ENCODE measurements around the gene PCSK7. TPM values are rescaled to one million over a fixed set of nuclear protein-coding genes. Genes with fewer than 3 reads are reported as not detected.
A peak's percentile ranks its signal among the peaks of the same experiment; 100 is the strongest.

Gene PCSK7
- total RNA-seq, 2 donors from 2014 or later, result 140 to 206 TPM

- no peaks in the 10 kb centered on the region for H3K27me3 Mint-ChIP-seq
- H3K4me3 Mint-ChIP-seq, result no peak overlapping the region
- ATAC-seq (peak; percentile 64 to 69), DNase-seq (ENCODE audit: low spot score) (peak; percentile 58)
- H3K4me1 Mint-ChIP-seq (ENCODE audit: low read depth in 2 of 2), result peaks cover 38% of the 10 kb centered on the region in 2 donors
- peaks cover 21% of the 10 kb centered on the region for H3K36me3 Mint-ChIP-seq
- peak overlapping the region; percentile 44 to 63 for H3K27ac Mint-ChIP-seq
- no peaks in the 10 kb centered on the region for H3K9me3 Mint-ChIP-seq
Measured at GRCh38 chr11:117226388-117227385, 5.2 kb downstream of the PCSK7 start.

- peak; percentile 34 for DNase-seq (ENCODE audit: low spot score)
- H3K27ac Mint-ChIP-seq, result peak overlapping the region in 1 of 2 donors; percentile 70
- peaks cover 21% of the 10 kb centered on the region for H3K36me3 Mint-ChIP-seq
- H3K4me3 Mint-ChIP-seq, result no peak overlapping the region
- ATAC-seq, result no peak
- no peaks in the 10 kb centered on the region for H3K27me3 Mint-ChIP-seq
- H3K9me3 Mint-ChIP-seq, result no peaks in the 10 kb centered on the region
- peaks cover 28 to 32% of the 10 kb centered on the region in 2 donors for H3K4me1 Mint-ChIP-seq (ENCODE audit: low read depth in 2 of 2)
Measured at GRCh38 chr11:117225553-117226170, 6.2 kb downstream of the PCSK7 start.

- H3K36me3 Mint-ChIP-seq, result peaks cover 14% of the 10 kb centered on the region
- peak; percentile 49 for DNase-seq (ENCODE audit: low spot score)
- H3K27me3 Mint-ChIP-seq, result no peaks in the 10 kb centered on the region
- H3K27ac Mint-ChIP-seq, result peak overlapping the region in 1 of 2 donors; percentile 70
- no peak for ATAC-seq
- H3K4me3 Mint-ChIP-seq, result no peak overlapping the region
- no peaks in the 10 kb centered on the region for H3K9me3 Mint-ChIP-seq
- peaks cover 19 to 26% of the 10 kb centered on the region in 2 donors for H3K4me1 Mint-ChIP-seq (ENCODE audit: low read depth in 2 of 2)
Measured at GRCh38 chr11:117223741-117224689, 7.9 kb downstream of the PCSK7 start.

- no peak overlapping the region for H3K4me3 Mint-ChIP-seq
- H3K4me1 Mint-ChIP-seq (ENCODE audit: low read depth in 2 of 2), result peaks cover 12 to 24% of the 10 kb centered on the region in 2 donors
Measured at GRCh38 chr11:117222991-117223740, 8.7 kb downstream of the PCSK7 start.

GRCh38 chr11:117221775-117222517 lies 9.9 kb downstream of the PCSK7 start:
- no peak overlapping the region for H3K4me3 Mint-ChIP-seq
- no peaks in the 10 kb centered on the region for H3K27me3 Mint-ChIP-seq
- H3K36me3 Mint-ChIP-seq, result peaks cover 11% of the 10 kb centered on the region
- no peaks in the 10 kb centered on the region for H3K9me3 Mint-ChIP-seq
- no peak for ATAC-seq
- H3K27ac Mint-ChIP-seq, result no peak overlapping the region
- peaks cover 17 to 28% of the 10 kb centered on the region in 2 donors for H3K4me1 Mint-ChIP-seq (ENCODE audit: low read depth in 2 of 2)
- no peak for DNase-seq (ENCODE audit: low spot score)

More at GRCh38 chr11:117222991-117223740, 8.7 kb downstream of the PCSK7 start:
- Mint-ChIP-seq H3K9me3 (no peaks in the 10 kb centered on the region), H3K27ac (no peak overlapping the region), H3K27me3 (no peaks in the 10 kb centered on the region), H3K36me3 (peaks cover 11% of the 10 kb centered on the region)
- DNase-seq (ENCODE audit: low spot score) (peak; percentile 22), ATAC-seq (no peak)

GRCh38 chr11:117220999-117221774 lies 10.7 kb downstream of the PCSK7 start:
- Mint-ChIP-seq H3K27ac (peak overlapping the region in 1 of 2 donors; percentile 27), H3K36me3 (peaks cover 6% of the 10 kb centered on the region), H3K27me3 (no peaks in the 10 kb centered on the region), H3K4me3 (no peak overlapping the region), H3K9me3 (no peaks in the 10 kb centered on the region), H3K4me1 (ENCODE audit: low read depth in 2 of 2) (peaks cover 15 to 27% of the 10 kb centered on the region in 2 donors)
- ATAC-seq (no peak), DNase-seq (ENCODE audit: low spot score) (no peak)

- no peak for DNase-seq (ENCODE audit: low spot score)
- Mint-ChIP-seq H3K36me3 (peaks cover 6% of the 10 kb centered on the region), H3K27ac (no peak overlapping the region)
Measured at GRCh38 chr11:117220568-117220967, 11.3 kb downstream of the PCSK7 start.

GRCh38 chr11:117219995-117220394 lies 11.9 kb downstream of the PCSK7 start:
- Mint-ChIP-seq H3K4me3 (no peak overlapping the region), H3K4me1 (ENCODE audit: low read depth in 2 of 2) (peaks cover 15 to 24% of the 10 kb centered on the region in 2 donors), H3K27ac (no peak overlapping the region), H3K36me3 (peaks cover 6% of the 10 kb centered on the region), H3K27me3 (no peaks in the 10 kb centered on the region), H3K9me3 (no peaks in the 10 kb centered on the region)
- DNase-seq (ENCODE audit: low spot score) (no peak), ATAC-seq (no peak)

More at GRCh38 chr11:117220568-117220967, 11.3 kb downstream of the PCSK7 start:
- ATAC-seq, result no peak
- H3K4me3 Mint-ChIP-seq, result no peak overlapping the region
- peaks cover 15 to 27% of the 10 kb centered on the region in 2 donors for H3K4me1 Mint-ChIP-seq (ENCODE audit: low read depth in 2 of 2)
- no peaks in the 10 kb centered on the region for H3K27me3 Mint-ChIP-seq
- H3K9me3 Mint-ChIP-seq, result no peaks in the 10 kb centered on the region

- Mint-ChIP-seq H3K4me3 (no peak overlapping the region), H3K4me1 (ENCODE audit: low read depth in 2 of 2) (peaks cover 19 to 27% of the 10 kb centered on the region in 2 donors), H3K9me3 (no peaks in the 10 kb centered on the region), H3K36me3 (peaks cover 10% of the 10 kb centered on the region), H3K27me3 (no peaks in the 10 kb centered on the region), H3K27ac (peak overlapping the region; percentile 5 to 67)
- DNase-seq (ENCODE audit: low spot score) (peak; percentile 56), ATAC-seq (no peak)
Measured at GRCh38 chr11:117219455-117219854, 12.4 kb downstream of the PCSK7 start.

- Mint-ChIP-seq H3K27ac (peak overlapping the region; percentile 5 to 67), H3K4me3 (no peak overlapping the region), H3K36me3 (peaks cover 14% of the 10 kb centered on the region), H3K9me3 (no peaks in the 10 kb centered on the region), H3K4me1 (ENCODE audit: low read depth in 2 of 2) (peaks cover 22 to 28% of the 10 kb centered on the region in 2 donors), H3K27me3 (no peaks in the 10 kb centered on the region)
- ATAC-seq, result no peak
- peak; percentile 18 for DNase-seq (ENCODE audit: low spot score)
Measured at GRCh38 chr11:117219001-117219400, 12.9 kb downstream of the PCSK7 start.

- no peak for ATAC-seq
- Mint-ChIP-seq H3K4me3 (no peak overlapping the region), H3K9me3 (no peaks in the 10 kb centered on the region), H3K27me3 (no peaks in the 10 kb centered on the region), H3K4me1 (ENCODE audit: low read depth in 2 of 2) (peaks cover 22 to 28% of the 10 kb centered on the region in 2 donors), H3K36me3 (peaks cover 19% of the 10 kb centered on the region), H3K27ac (peak overlapping the region; percentile 5 to 84)
- DNase-seq (ENCODE audit: low spot score), result peak; percentile 38
Measured at GRCh38 chr11:117218133-117218915, 13.5 kb downstream of the PCSK7 start.

Data from natural killer cell treated with Interleukin-12 subunit alpha and Interleukin-12 subunit beta and Interleukin-15 and Interleukin-18, amount 100 ng/mL, for 72 hours (primary cell).